Mesenchymal stem cell (in vitro differentiated cells and primary cell): Measurements from ENCODE around the gene SPAAR.

Experiments used
- DNase-seq: peaks from one replicate; pipeline ENCODE4 v3.0.0-alpha.2; 2013
- H2AFZ ChIP-seq: one replicate; pipeline ENCODE4 v1.6.1; 2013; ENCODE audit warnings: low read depth, mild to moderate bottlenecking, control low read depth, inconsistent platforms, low read length, moderate library complexity
- H2AK5ac ChIP-seq: 2 replicates; pipeline ENCODE4 v1.6.1; 2013; ENCODE audit warnings: low read length, moderate library complexity, mild to moderate bottlenecking, inconsistent platforms; ENCODE audit not compliant: severe bottlenecking
- H2BK120ac ChIP-seq: one replicate; pipeline ENCODE4 v1.6.1; 2013; ENCODE audit warnings: low read depth, mild to moderate bottlenecking, inconsistent platforms, low read length, moderate library complexity
- H2BK12ac ChIP-seq, 2 experiments: one replicate each; pipeline ENCODE4 v1.6.1; 2013; ENCODE audit warnings: inconsistent platforms in 2 of 2, low read length in 2 of 2, mild to moderate bottlenecking in 2 of 2, moderate library complexity in 2 of 2, control low read depth in 1 of 2
- H2BK15ac ChIP-seq: one replicate; pipeline ENCODE4 v1.6.1; 2013; ENCODE audit warnings: mild to moderate bottlenecking, low read depth, inconsistent platforms; ENCODE audit not compliant: poor library complexity, severe bottlenecking
- H2BK5ac ChIP-seq: 2 replicates; pipeline ENCODE4 v1.6.1; 2013; ENCODE audit warnings: low read depth, mild to moderate bottlenecking, low read length, control low read depth, inconsistent platforms; ENCODE audit not compliant: poor library complexity, severe bottlenecking
- H3K14ac ChIP-seq, 2 experiments: one replicate each; pipeline ENCODE4 v1.6.1; 2013; ENCODE audit warnings: inconsistent platforms in 2 of 2, low read length in 2 of 2, control low read depth in 1 of 2, mild to moderate bottlenecking in 1 of 2, moderate library complexity in 1 of 2
- H3K18ac ChIP-seq, 2 experiments: one replicate each; pipeline ENCODE4 v1.6.1; 2013; ENCODE audit warnings: inconsistent platforms in 2 of 2, low read length in 2 of 2, control low read depth in 1 of 2, low read depth in 1 of 2, mild to moderate bottlenecking in 1 of 2
- H3K23ac ChIP-seq, 2 experiments: one replicate each; pipeline ENCODE4 v1.6.1; 2013; ENCODE audit warnings: inconsistent platforms in 2 of 2, low read length in 2 of 2, mild to moderate bottlenecking in 2 of 2, moderate library complexity in 2 of 2, control low read depth in 1 of 2
- H3K27ac ChIP-seq: 2 replicates; pipeline ENCODE4 v1.5.1; 2013; ENCODE audit warnings: mild to moderate bottlenecking, moderate library complexity, low read length, control low read depth, inconsistent platforms; ENCODE audit not compliant: poor library complexity, severe bottlenecking
- H3K27me3 ChIP-seq, 2 experiments: 2 replicates each; pipeline versions ENCODE4 v1.6.1 to v1.7.0; 2013; ENCODE audit warnings: low read length in 2 of 2, mild to moderate bottlenecking in 2 of 2, moderate library complexity in 2 of 2, control low read depth in 1 of 2, inconsistent platforms in 1 of 2; ENCODE audit not compliant: control insufficient read depth in 1 of 2, insufficient read depth in 1 of 2
- H3K36me3 ChIP-seq, 2 experiments: 2 replicates each; pipeline versions ENCODE4 v1.6.1 to v1.7.0; 2013; ENCODE audit warnings: low read length in 2 of 2, control low read depth in 1 of 2, inconsistent platforms in 1 of 2, low read depth in 1 of 2, mild to moderate bottlenecking in 1 of 2; ENCODE audit not compliant: insufficient read depth in 2 of 2, control insufficient read depth in 1 of 2
- H3K4ac ChIP-seq, 2 experiments: one replicate each; pipeline ENCODE4 v1.6.1; 2013; ENCODE audit warnings: inconsistent platforms in 2 of 2, low read length in 2 of 2, mild to moderate bottlenecking in 2 of 2, moderate library complexity in 2 of 2, control low read depth in 1 of 2, low read depth in 1 of 2
- H3K4me1 ChIP-seq: 2 replicates; pipeline ENCODE4 v1.6.1; 2013; ENCODE audit warnings: low read depth, low read length, control low read depth; ENCODE audit not compliant: control insufficient read depth, insufficient read depth
- H3K4me2 ChIP-seq: 2 replicates; pipeline ENCODE4 v1.6.1; 2013; ENCODE audit warnings: low read length, mild to moderate bottlenecking, inconsistent platforms; ENCODE audit not compliant: poor library complexity, severe bottlenecking
- H3K4me3 ChIP-seq, 2 experiments: 2 replicates each; pipeline versions ENCODE4 v1.5.1 to v1.7.0; 2013; ENCODE audit warnings: low read length in 2 of 2, mild to moderate bottlenecking in 2 of 2, control low read depth in 1 of 2, low read depth in 1 of 2; ENCODE audit not compliant: insufficient read depth in 1 of 2
- H3K79me1 ChIP-seq: replicated peaks from 2 replicates; pipeline ENCODE4 v1.6.1; 2013; ENCODE audit warnings: mild to moderate bottlenecking, control low read depth, low read length, inconsistent platforms; ENCODE audit not compliant: poor library complexity, severe bottlenecking
- H3K9ac ChIP-seq: 2 replicates; pipeline ENCODE4 v1.7.0; 2013; ENCODE audit warnings: mild to moderate bottlenecking, low read length, moderate library complexity
- H3K9me3 ChIP-seq: 2 replicates; pipeline ENCODE4 v1.7.0; 2013; ENCODE audit warnings: mild to moderate bottlenecking, low read length; ENCODE audit not compliant: control insufficient read depth
- H4K8ac ChIP-seq: one replicate; pipeline ENCODE4 v1.6.1; 2013; ENCODE audit warnings: inconsistent platforms, mild to moderate bottlenecking, low read length, moderate library complexity
- H4K91ac ChIP-seq: one replicate; pipeline ENCODE4 v1.6.1; 2013; ENCODE audit warnings: mild to moderate bottlenecking, low read length, inconsistent platforms
- WGBS: methylation state at CpG from one replicate; pipeline ENCODE4 v1.1.7; 2013; ENCODE audit warnings: mixed read lengths; 5-methylcytosine and 5-hydroxymethylcytosine counted together

The SPAAR gene

GRCh38 chr9:35899021-35899420 lies 10.3 kb upstream of the SPAAR start:
- no peaks in the 10 kb centered on the region for H3K9me3 ChIP-seq
- 79% methylated on average over 2 of the region's 2 CpGs for WGBS

DNA sequence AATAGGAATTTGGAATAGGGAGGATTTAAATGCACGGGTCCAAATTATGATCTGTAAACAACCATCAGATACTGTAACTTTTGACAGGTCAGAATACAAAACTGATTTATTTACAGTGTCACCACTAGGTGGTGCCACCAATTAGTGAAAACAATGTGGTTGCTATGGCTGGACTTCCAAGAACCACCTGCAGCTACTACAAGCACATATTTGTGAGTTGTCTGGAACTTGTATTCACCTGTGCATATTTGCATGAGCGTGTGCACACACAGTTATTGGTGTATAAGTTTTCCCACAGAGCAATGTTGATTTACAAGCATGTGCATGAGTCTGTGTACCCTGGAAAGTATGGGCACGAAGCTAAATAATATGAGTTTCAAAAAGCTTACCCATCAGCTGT lies 6.2 kb upstream of the SPAAR start:
- no peak overlapping the region for H3K4me2 ChIP-seq
- 33% methylated on average over 3 of the region's 3 CpGs for WGBS
- no peak overlapping the region for H2BK15ac ChIP-seq
- H2AFZ ChIP-seq, result no peak overlapping the region
- no peak overlapping the region for H3K9ac ChIP-seq
- no peaks in the 10 kb centered on the region for H3K79me1 ChIP-seq
- no peak overlapping the region for H2BK120ac ChIP-seq
- H3K4me1 ChIP-seq, result peaks cover 31% of the 10 kb centered on the region
- no peak overlapping the region for H3K4ac ChIP-seq
- H3K14ac ChIP-seq, result no peak overlapping the region
- H3K23ac ChIP-seq, result no peak overlapping the region
- H3K27me3 ChIP-seq, result no peaks in the 10 kb centered on the region
- no peak overlapping the region for H3K27ac ChIP-seq
- H4K91ac ChIP-seq, result no peak overlapping the region
- no peak overlapping the region for H2BK12ac ChIP-seq
- no peaks in the 10 kb centered on the region for H3K36me3 ChIP-seq
- no peak overlapping the region for H2AK5ac ChIP-seq
- H4K8ac ChIP-seq, result no peak overlapping the region
- no peak overlapping the region for H2BK5ac ChIP-seq
- no peaks in the 10 kb centered on the region for H3K9me3 ChIP-seq
- peak; percentile 56 for DNase-seq
- no peak overlapping the region for H3K4me3 ChIP-seq
- no peak overlapping the region for H3K18ac ChIP-seq

More at GRCh38 chr9:35899021-35899420, 10.3 kb upstream of the SPAAR start:
- Histone ChIP-seq H3K36me3 (no peaks in the 10 kb centered on the region), H3K23ac (no peak overlapping the region), H2BK120ac (no peak overlapping the region), H2AK5ac (no peak overlapping the region), H3K27me3 (peaks cover 0 to 3% of the 10 kb centered on the region in 2 experiments), H3K4me1 (no peaks in the 10 kb centered on the region), H4K8ac (no peak overlapping the region), H4K91ac (no peak overlapping the region), H3K4me2 (no peak overlapping the region), H3K14ac (no peak overlapping the region), H3K27ac (no peak overlapping the region), H3K4ac (no peak overlapping the region), H3K18ac (no peak overlapping the region), H3K4me3 (no peak overlapping the region), H2AFZ (no peak overlapping the region), H2BK15ac (no peak overlapping the region), H2BK12ac (no peak overlapping the region), H3K9ac (no peak overlapping the region), H2BK5ac (no peak overlapping the region), H3K79me1 (no peaks in the 10 kb centered on the region)
- no peak for DNase-seq

DNA sequence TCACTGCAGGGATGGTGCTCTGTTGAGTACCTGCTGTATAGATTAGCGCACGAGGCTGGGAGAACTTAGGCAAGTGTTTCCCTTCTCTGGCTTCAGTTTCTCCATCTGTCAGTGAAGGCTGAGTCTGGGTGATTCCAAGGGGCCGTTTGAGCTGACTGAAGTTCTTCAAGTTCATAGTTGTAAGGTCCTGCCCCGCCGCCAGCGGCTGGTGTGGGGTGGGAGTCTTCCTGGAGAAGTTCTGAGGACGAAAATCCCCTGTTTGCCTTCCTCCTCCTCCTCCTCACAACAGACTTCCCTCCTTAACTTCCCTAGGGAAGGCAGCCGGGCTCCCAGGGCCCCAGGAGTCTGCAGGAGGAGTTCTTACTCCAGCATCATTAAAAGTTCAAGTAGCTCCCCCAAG lies 5.0 kb upstream of the SPAAR start:
- 76% methylated on average over 7 of the region's 8 CpGs for WGBS
- H2BK15ac ChIP-seq, result no peak overlapping the region
- no peak overlapping the region for H3K23ac ChIP-seq
- H2BK120ac ChIP-seq, result no peak overlapping the region
- no peak overlapping the region for H4K8ac ChIP-seq
- peak overlapping the region in 1 of 2 experiments; percentile 16 for H3K18ac ChIP-seq
- no peaks in the 10 kb centered on the region for H3K79me1 ChIP-seq
- H2BK12ac ChIP-seq, result peak overlapping the region; percentile 34 to 35
- H3K4ac ChIP-seq, result no peak overlapping the region
- H2AFZ ChIP-seq, result no peak overlapping the region
- H2BK5ac ChIP-seq, result no peak overlapping the region
- peaks cover 41% of the 10 kb centered on the region for H3K4me1 ChIP-seq
- H3K27me3 ChIP-seq, result no peaks in the 10 kb centered on the region
- no peak overlapping the region for H3K9ac ChIP-seq
- no peak overlapping the region for H3K27ac ChIP-seq
- no peaks in the 10 kb centered on the region for H3K36me3 ChIP-seq
- no peak overlapping the region for H3K14ac ChIP-seq
- H3K9me3 ChIP-seq, result no peaks in the 10 kb centered on the region
- no peak overlapping the region for H4K91ac ChIP-seq
- H3K4me2 ChIP-seq, result no peak overlapping the region
- H3K4me3 ChIP-seq, result no peak overlapping the region
- DNase-seq, result no peak
- H2AK5ac ChIP-seq, result peak overlapping the region; percentile 92

- peak overlapping the region; percentile 67 for H3K27ac ChIP-seq
- H2BK15ac ChIP-seq, result peak overlapping the region; percentile 17
- WGBS, result 64% methylated on average over 8 of the region's 8 CpGs
- peak overlapping the region; percentile 5 for H4K8ac ChIP-seq
- peak overlapping the region; percentile 69 for H3K9ac ChIP-seq
- peak overlapping the region in 1 of 2 experiments; percentile 29 for H3K14ac ChIP-seq
- no peak overlapping the region for H3K4me2 ChIP-seq
- H3K23ac ChIP-seq, result no peak overlapping the region
- H3K18ac ChIP-seq, result peak overlapping the region; percentile 17 to 67
- H3K4me3 ChIP-seq, result peak overlapping the region in 1 of 2 experiments; percentile 36
- peak overlapping the region; percentile 7 for H2AFZ ChIP-seq
- peaks cover 44% of the 10 kb centered on the region for H3K4me1 ChIP-seq
- DNase-seq, result peak; percentile 63
- H3K79me1 ChIP-seq, result no peaks in the 10 kb centered on the region
- H2BK120ac ChIP-seq, result no peak overlapping the region
- H3K36me3 ChIP-seq, result no peaks in the 10 kb centered on the region
- H2BK5ac ChIP-seq, result no peak overlapping the region
- peak overlapping the region; percentile 29 to 94 for H2BK12ac ChIP-seq
- peak overlapping the region; percentile 18 for H2AK5ac ChIP-seq
- H4K91ac ChIP-seq, result peak overlapping the region; percentile 12
- no peaks in the 10 kb centered on the region for H3K9me3 ChIP-seq
- no peaks in the 10 kb centered on the region for H3K27me3 ChIP-seq
- peak overlapping the region in 1 of 2 experiments; percentile 15 for H3K4ac ChIP-seq
Observed at GRCh38 chr9:35905051-35905781, 4.1 kb upstream of the SPAAR start.
